HG02571 (cell line): ENCODE data around the gene IGSF21.

Source experiments
- ATAC-seq: cut with Tn5 transposase; IDR thresholded peaks from one replicate; pipeline ENCODE4 v1.9.1; 2021; ENCODE audit warnings: mild to moderate bottlenecking, moderate library complexity; ENCODE audit not compliant: unreplicated experiment

The IGSF21 gene

DNA sequence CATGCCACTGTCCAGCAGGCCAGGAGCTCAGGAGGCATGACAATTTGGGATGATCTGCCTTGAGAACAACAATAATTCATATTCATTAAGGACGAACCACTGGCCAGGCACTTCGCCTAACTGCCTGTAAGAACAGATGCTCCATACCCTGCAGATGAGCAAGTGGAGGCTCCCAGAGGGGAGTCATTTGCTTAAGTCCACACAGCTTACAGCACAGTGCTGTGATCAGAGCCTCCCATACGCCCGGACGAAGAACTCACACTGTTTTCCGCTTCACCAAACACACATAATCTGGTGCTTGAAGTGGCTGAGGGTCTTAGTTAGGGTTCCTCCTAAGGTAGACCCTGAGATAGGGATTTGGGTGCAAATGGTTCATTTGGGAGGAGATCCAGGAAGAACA lies 279.7 kb downstream of the IGSF21 start:
- no peak for ATAC-seq

DNA sequence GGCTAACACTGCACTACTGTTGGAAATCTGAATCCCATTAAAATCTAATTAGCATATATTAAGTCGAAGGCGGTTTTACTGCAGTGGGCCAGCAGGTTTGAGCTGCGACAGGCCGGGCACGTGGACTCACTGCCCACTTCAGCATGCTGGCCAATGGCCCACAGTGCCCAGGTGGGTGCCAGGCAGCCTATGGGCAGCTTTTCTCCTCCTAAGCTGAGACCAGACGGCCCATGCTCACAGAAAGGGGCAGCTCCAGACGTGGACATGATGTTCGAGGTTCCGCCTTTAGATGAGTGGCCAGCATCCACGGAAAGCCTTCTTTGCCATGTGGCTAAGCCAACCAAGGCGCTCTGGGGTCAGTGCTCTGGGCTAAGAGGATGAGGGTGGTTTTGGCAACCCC lies 283.4 kb downstream of the IGSF21 start:
- no peak for ATAC-seq

- no peak for ATAC-seq
These were observed 287.1 kb downstream of the IGSF21 start for GRCh38 chr1:18394563-18395156.

DNA sequence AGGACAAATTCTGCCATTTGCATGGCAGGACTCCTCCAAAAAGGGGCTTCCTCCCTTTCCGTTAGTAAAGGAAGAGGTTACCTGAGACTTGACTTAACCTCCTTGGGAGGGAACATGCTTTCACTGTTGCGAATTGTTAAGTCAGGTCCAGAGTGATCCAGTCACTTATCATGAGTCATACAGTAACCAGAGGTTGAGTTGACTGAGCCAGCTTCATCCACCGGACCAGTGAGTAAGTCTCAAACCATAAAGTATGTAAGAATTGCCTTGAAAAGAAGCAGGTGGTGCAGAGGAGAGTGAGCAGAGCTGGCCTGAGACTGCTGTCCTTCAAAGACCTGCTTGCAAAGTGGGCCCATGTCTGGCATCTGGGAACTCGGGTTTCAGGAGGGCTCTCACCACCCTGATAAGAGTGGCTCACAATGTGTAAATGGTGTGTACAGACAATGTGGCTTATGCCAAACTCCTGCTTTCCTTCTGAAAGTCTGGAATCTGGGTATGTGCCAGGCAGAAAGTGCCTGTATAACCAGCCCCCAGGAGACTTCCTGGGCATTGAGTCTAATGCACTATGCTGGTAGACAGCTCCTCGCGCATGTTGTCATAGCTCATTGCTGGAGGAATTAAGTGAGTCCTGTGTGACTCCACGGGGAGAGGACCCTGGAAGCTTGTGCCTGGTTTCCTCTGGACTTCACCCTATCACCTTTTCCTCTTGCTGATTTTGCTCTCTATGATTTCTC lies 288.8 kb downstream of the IGSF21 start:
- no peak for ATAC-seq

DNA sequence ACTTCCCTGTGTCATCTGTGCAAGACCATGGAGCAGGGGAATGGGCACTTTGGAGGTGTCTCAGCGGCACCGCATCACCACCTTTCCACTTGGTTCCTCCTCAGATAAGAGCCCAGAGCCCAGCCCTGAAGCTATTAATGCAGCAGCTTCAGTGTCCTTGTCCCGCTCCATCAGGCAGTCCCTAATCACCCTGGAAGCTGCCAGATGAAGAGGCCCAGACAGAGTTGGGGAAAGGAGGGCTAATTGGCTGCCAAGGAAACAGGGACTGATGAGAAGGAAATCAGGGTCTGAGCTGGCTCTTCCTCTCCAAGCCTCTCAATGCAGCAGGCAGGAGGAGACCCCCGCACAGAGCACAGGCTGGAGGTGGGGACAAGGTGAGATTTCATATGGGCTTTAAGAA lies 290.0 kb downstream of the IGSF21 start:
- ATAC-seq = no peak

DNA sequence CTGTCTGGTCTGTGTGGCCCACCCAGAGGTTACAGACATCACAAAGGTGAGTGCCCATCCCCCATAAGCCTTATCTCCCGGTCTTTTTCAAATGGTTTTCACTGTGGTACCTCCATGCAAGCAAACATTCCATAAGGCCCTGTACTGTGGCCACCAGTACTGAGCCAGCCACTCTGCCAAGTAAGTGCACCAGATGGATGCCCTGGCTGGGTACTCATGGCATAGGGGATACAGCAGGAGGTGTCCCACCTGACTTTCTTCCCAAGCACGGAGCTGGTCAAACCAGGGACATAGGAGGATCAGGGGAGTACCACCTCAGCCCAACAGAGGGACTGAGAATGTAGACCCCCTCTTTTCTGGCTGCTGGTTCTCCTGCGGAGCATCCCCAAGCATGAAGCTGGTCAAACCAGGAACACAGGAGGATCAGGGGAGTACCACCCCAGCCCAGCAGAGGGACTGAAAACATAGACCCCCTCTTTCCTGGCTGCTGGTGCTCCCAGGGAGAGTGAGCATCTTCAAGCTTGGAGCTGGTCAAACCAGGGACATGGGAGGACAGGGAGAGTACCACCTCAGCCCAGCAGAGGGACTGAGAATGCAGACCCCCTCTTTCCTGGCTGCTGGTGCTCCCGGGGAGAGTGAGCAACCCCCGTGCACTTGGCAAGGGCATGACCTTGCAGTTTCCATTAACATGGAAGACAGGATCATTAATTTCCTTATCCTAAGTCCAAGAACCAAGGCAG lies 291.4 kb downstream of the IGSF21 start:
- ATAC-seq = no peak

GRCh38 chr1:18400347-18401102 lies 292.9 kb downstream of the IGSF21 start:
- ATAC-seq = no peak

DNA sequence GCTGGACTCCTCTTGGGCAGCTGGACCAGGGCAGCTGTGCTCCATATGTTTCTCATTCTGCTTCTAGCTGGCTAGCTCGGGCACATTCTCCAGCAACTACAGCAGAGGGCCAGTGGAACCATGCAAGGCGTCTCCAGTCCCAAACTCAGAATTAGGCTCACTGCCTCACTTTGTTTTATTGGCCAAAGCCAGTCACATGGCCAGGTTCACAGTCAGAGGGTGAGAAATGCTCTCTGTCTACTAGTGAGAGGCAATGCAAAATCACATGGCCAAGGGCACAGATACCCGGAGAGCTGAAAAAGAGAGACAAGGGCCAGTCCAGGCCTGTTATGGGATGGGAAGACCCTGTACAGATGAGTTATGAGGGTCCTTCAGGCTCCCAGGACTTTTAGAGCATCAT lies 294.3 kb downstream of the IGSF21 start:
- no peak for ATAC-seq

DNA sequence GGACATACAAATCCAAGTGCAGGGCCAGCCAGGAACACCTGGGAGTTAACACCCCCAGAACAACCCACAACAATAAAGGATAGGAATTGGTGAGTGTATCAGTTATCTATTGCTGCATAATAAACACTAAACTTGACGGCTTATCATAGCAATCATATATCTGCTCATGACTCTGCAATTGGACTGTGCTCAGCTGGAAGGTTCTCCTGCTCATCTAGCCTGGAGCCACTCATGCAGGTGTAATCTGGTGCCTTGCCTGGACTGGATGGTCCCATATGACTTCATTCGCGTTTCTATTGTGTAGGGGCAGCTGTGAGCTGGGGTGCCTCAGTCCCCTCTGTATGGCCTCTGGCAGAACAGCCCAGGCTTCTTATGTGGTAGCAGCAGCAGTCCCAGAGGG lies 296.9 kb downstream of the IGSF21 start:
- ATAC-seq = no peak

GRCh38 chr1:18407166-18408045 lies 299.8 kb downstream of the IGSF21 start:
- ATAC-seq = no peak

DNA sequence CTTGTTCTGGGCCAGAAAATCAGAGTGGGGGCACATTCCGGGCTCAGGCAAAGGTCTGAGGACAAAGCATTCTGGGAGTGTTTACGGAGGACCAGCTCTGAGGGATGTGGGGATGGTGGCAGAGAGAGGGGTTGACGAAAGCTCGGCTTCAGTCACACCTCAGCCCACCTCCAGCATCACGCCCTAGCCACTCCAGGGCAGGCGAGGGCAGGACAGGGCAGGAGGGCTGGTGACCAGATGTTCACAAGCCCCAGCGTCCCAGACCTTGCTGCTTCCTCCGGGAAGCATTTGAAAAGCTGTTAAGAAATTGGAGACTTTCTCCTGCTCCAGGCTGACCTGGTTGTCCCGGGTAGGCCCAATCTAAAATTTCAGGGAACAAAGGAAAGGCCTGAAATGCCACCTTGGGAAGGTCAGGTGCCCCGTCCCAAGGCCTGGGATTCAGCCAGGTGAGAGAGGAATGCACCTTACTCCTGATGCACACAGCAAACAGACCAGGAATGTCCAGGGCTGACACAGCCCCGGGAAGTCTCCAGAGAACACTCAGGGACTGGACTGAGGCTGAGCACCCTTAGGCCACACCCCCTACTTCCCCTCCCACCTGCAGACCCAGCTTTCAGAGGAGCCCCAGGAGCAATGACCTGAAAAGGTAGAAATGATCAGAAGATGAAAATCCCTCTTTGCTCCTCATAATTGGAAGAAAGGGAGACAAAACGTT lies 301.2 kb downstream of the IGSF21 start:
- no peak for ATAC-seq

DNA sequence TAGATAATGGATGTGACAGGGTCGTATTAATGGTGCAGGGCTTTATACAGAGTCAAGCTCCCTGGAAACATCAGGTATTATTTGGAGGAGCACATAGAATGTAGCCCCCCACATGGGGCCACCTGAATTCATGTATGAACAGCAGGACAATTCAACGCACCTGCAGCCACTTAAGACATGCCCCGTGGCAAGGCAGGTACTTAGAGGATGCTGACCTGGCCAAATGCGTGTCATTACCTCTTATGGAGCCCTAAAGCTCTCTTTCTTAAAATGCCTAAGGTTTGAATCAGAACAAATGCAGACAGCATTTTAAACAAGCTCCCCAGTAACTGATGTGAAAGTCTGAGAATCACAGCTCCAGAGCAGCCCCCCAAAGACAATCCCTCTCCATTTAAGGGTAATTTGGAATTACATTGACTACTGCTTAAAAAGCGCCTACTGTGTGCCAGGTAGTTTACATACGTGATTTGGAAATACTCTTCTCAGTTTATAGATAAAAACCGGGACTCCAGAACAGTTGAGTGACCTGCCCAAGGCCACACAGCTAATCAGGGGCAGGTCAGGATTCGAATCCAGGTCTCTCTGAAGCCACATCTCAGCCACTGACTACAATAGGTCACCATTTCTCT lies 302.1 kb downstream of the IGSF21 start:
- ATAC-seq = no peak

DNA sequence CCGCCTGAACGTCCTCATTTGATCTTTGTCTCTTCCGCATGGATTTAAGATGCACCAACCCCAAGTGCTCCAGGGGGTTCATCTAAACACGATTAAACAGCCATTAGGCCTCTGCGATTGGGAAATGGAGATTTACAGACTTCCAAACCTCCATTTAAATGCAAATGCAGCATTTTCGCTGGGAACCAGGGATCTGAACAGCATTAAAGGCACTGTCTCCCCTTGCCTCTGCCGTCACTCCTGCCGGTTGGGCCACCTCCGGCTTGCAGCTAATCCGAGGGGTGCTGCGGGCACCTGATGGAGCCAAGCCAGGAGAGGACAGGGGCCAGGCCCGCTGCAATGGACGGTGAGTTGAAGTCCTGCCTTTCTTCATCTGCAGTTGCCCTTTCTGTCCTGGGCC lies 302.8 kb downstream of the IGSF21 start:
- no peak for ATAC-seq

GRCh38 chr1:18411321-18411720 lies 303.7 kb downstream of the IGSF21 start:
- ATAC-seq = no peak

- ATAC-seq = no peak
These were observed 304.4 kb downstream of the IGSF21 start for GRCh38 chr1:18411820-18412641.

DNA sequence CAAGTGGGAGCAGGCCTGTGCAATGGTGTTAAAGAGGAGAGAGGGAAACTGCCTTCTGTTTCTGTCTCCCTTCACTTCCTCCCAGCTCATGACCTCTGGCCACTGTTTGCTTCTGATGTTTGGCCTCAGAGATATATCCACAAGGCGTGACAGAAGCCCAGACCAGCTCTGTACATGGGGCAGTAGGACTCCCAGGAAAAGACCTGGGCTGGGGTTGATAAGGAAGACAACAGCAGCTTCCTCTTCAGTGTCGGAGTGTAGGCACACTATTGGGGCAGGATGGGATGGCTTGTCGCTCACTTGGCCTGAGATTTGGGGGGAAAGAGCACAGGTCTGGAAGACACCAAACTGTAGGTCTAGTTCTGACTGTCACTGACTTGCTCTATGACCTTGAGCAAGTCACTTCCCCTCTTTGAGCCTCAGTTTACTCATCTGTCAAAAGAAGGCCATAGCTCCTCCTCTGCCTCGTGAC lies 305.3 kb downstream of the IGSF21 start:
- ATAC-seq = no peak

DNA sequence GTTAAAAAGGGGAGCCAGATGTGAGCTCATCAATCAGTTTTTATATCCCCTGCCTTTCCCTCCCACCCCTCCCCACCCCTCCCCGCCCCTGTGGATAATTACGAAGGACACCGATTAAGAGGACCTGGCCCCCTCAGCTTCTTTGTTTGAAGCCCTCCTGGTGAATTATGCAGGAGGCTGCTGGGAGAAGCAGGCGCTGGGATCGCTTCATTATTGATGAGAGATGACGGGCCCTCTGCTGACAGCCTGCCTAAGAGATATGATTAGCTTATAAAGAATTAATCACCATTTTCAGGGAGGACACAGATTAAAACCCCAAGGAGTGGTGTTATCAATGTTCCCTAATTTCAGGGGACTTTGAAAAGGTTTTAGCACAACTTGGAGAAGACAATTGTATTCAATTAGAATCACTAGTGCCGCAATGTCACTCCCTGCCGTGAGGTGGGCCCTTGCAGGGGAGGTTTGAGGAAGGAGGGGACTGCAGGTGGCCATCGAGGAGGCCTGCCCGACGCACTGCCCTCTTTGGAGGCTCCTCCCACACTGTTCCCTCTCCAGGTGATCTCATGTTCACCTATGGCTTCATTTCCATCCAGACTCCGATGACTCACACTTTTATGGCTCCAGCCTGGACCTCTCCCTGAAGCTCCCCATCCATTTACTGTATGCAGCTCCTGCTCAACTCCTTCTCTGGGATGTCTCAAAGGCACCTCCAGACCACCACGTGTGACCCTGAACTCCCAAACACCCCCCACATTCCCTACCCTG lies 306.1 kb downstream of the IGSF21 start:
- no peak for ATAC-seq

DNA sequence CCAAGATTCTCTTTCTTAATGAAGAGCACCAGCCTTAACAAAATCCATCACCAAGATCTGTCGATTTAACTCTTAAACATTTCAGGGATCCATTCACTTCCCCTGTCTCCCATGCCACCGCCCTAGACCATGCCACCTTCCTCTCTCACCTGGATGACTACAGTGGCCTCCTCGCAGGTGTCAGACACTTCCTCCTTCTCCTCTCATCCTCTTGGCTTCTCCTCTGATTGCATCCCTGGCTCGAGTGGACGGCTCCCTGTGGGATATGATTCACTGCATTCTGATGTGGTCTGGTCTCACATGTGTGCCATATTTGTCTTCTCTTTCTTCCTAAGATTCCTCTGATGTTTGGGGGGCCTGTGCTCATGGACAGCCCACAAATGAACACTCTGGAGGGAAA lies 306.7 kb downstream of the IGSF21 start:
- no peak for ATAC-seq
